HCT116 (cell line): ENCODE results near the gene GPHN. TPM values are rescaled to one million over a fixed set of nuclear protein-coding genes. Genes with fewer than 3 reads are reported as not detected.

Source experiments
- ATAC-seq: fragments of 200-7000 bp; cut with Tn5 transposase; 2 replicates; pipeline ENCODE4 v1.9.1; 2020; ENCODE audit warnings: mild to moderate bottlenecking, moderate library complexity
- BruUV-seq: library from RNA; stranded (reverse); fragments of 400-500 nt; replicated peaks from 2 replicates; lab custom pipeline; 2021; lab: Mats Ljungman, UMichigan
- CTCF ChIA-PET: fragments of 300-600 bp; sonication (Branson Sonifier 250); formaldehyde crosslinking; loops from one replicate; lab custom pipeline; 2021; ENCODE audit warnings: antibody characterized with exemption; lab: Charles Lee
- POLR2A ChIA-PET: fragments of 300-600, 350-600 bp; sonication (Branson Sonifier 250); formaldehyde crosslinking; loops from one replicate; lab custom pipeline; 2021; ENCODE audit warnings: antibody characterized with exemption; lab: Charles Lee
- RAD21 ChIA-PET, 2 experiments: fragments of 300-600 bp; sonication (Branson Sonifier 250); formaldehyde crosslinking; loops; one replicate each; lab custom pipeline; 2023; ENCODE audit warnings: low total read pairs in 2 of 2; ENCODE audit not compliant: uncharacterized antibody in 2 of 2, unreplicated experiment in 2 of 2, low non-redundant PET in 1 of 2; lab: Charles Lee
- DNase-seq: peaks from one replicate; pipeline ENCODE4 v3.0.0-alpha.2; 2010; ENCODE audit warnings: low read depth, low spot score
- H2AFZ ChIP-seq: fragments of 200-600 bp; shearing (Covaris generic), sonication (generic); 2 replicates; pipeline ENCODE4 v1.6.1; 2017; ENCODE audit warnings: low read depth, mixed run types, mixed read lengths, antibody characterized with exemption, low read length; ENCODE audit not compliant: poor library complexity, severe bottlenecking
- H3K27ac ChIP-seq: 2 replicates; pipeline ENCODE4 v1.5.1; 2012; ENCODE audit warnings: low read depth, low read length
- H3K27me3 ChIP-seq: fragments of 200-600 bp; sonication (generic); 2 replicates; pipeline ENCODE4 v1.6.1; 2016; ENCODE audit warnings: mixed run types, low read length, mixed read lengths; ENCODE audit not compliant: insufficient read depth
- H3K36me3 ChIP-seq, 2 experiments: fragments of 200-500 bp in 1 of 2; fragments of 200-600 bp in 1 of 2; sonication (Bioruptor generic) in 1 of 2; sonication (generic) in 1 of 2; 2 replicates each; pipeline versions ENCODE4 v1.5.1 to v1.6.1; 2014 to 2016; ENCODE audit warnings: low read length in 2 of 2, inconsistent platforms in 1 of 2, mixed read lengths in 1 of 2, mixed run types in 1 of 2; ENCODE audit not compliant: insufficient read depth in 2 of 2, control insufficient read depth in 1 of 2
- H3K4me1 ChIP-seq, 2 experiments: fragments of 200-600 bp in 1 of 2; sonication (generic) in 1 of 2; 2 replicates each; pipeline versions ENCODE4 v1.5.1 to v1.6.1; 2012 to 2017; ENCODE audit warnings: low read length in 2 of 2, inconsistent platforms in 1 of 2, mild to moderate bottlenecking in 1 of 2, mixed read lengths in 1 of 2, mixed run types in 1 of 2, moderate library complexity in 1 of 2; ENCODE audit not compliant: insufficient read depth in 2 of 2, control insufficient read depth in 1 of 2
- H3K4me2 ChIP-seq: fragments of 200-600 bp; sonication (generic); 2 replicates; pipeline ENCODE4 v1.6.1; 2017; ENCODE audit warnings: mixed run types, low read length, mixed read lengths
- H3K4me3 ChIP-seq, 2 experiments: fragments of 200-600 bp in 1 of 2; sonication (generic) in 1 of 2; replicated peaks in 1 of 2; 2 replicates each; pipeline ENCODE4 v1.5.1; 2011 to 2016; ENCODE audit warnings: low read length in 2 of 2, control low read depth in 1 of 2, low read depth in 1 of 2, mild to moderate bottlenecking in 1 of 2, mixed read lengths in 1 of 2, mixed run types in 1 of 2
- H3K79me2 ChIP-seq: fragments of 200-600 bp; sonication (generic); 2 replicates; pipeline ENCODE4 v1.6.1; 2017; ENCODE audit warnings: mild to moderate bottlenecking, mixed run types, low read length, moderate library complexity, mixed read lengths; ENCODE audit not compliant: insufficient read depth
- H3K9ac ChIP-seq: fragments of 200-600 bp; sonication (generic); 2 replicates; pipeline ENCODE4 v1.6.1; 2016; ENCODE audit warnings: low read length, mixed read lengths
- H3K9me2 ChIP-seq: fragments of 200-600 bp; sonication (generic), shearing (Covaris generic); 2 replicates; pipeline ENCODE4 v1.6.1; 2017; ENCODE audit warnings: mixed run types, mild to moderate bottlenecking, moderate library complexity; ENCODE audit not compliant: insufficient read depth
- H3K9me3 ChIP-seq, 2 experiments: fragments of 200-500 bp in 1 of 2; fragments of 200-600 bp in 1 of 2; sonication (Bioruptor generic) in 1 of 2; sonication (generic) in 1 of 2; 2 replicates each; pipeline ENCODE4 v1.6.1; 2014 to 2017; ENCODE audit warnings: low read length in 2 of 2, mixed read lengths in 2 of 2, inconsistent platforms in 1 of 2, low read depth in 1 of 2, mild to moderate bottlenecking in 1 of 2, mixed run types in 1 of 2, moderate library complexity in 1 of 2; ENCODE audit not compliant: control insufficient read depth in 1 of 2, insufficient read depth in 1 of 2
- H4K20me1 ChIP-seq: fragments of 200-600 bp; sonication (generic), shearing (Covaris generic); 2 replicates; pipeline ENCODE4 v1.6.1; 2017; ENCODE audit warnings: mixed run types, mild to moderate bottlenecking, moderate library complexity; ENCODE audit not compliant: insufficient read depth
- EGR1 ChIP-seq: IDR thresholded peaks from 2 replicates; pipeline ENCODE4 v1.6.1; 2012; ENCODE audit warnings: low read depth
- FOSL1 ChIP-seq: IDR thresholded peaks from 2 replicates; pipeline ENCODE4 v1.6.1; 2012; ENCODE audit warnings: low read depth
- SP1 ChIP-seq: IDR thresholded peaks from 2 replicates; pipeline ENCODE4 v1.6.1; 2012; ENCODE audit warnings: low read depth
- SRF ChIP-seq: IDR thresholded peaks from 2 replicates; pipeline ENCODE4 v1.6.1; 2012; ENCODE audit warnings: low read depth
- YY1 ChIP-seq: IDR thresholded peaks from 2 replicates; pipeline ENCODE4 v1.6.1; 2011; ENCODE audit warnings: low read length, low read depth, moderate library complexity, mild to moderate bottlenecking; ENCODE audit not compliant: insufficient replicate concordance; ENCODE audit errors: extremely low read depth
- intact Hi-C: fragments of 100-400 bp; cut with micrococcal nuclease; formaldehyde crosslinking; loops from 2 replicates; pipeline ENCODE4 v1.10.0; 2022
- total RNA-seq: library from RNA; stranded (reverse); gene quantifications from one replicate; pipeline ENCODE4 v1.2.1, GENCODE V29; 2021; ENCODE audit not compliant: unreplicated experiment
- TF ChIP-seq, protein P1 (sequence below): IDR thresholded peaks from 2 replicates; pipeline ENCODE4 v1.6.1; 2011; ENCODE audit warnings: mild to moderate bottlenecking, low read length, moderate library complexity; ENCODE audit not compliant: insufficient replicate concordance; ENCODE audit errors: extremely low read depth
- TF ChIP-seq, protein P2 (sequence below), 3 experiments: fragments of 200-600 bp in 1 of 3; sonication (generic) in 1 of 3; IDR thresholded peaks in 2 of 3; conservative IDR thresholded peaks in 1 of 3; 2 replicates each; pipeline ENCODE4 v1.5.1; 2012 to 2017; ENCODE audit warnings: low read depth in 2 of 3, low read length in 2 of 3, antibody characterized with exemption in 1 of 3, borderline replicate concordance in 1 of 3, control low read depth in 1 of 3, mild to moderate bottlenecking in 1 of 3, mixed read lengths in 1 of 3, mixed run types in 1 of 3, moderate library complexity in 1 of 3; ENCODE audit not compliant: insufficient read depth in 1 of 3

Gene GPHN
- total RNA-seq, 1 experiment from 2014 or later = 43.8 TPM

DNA sequence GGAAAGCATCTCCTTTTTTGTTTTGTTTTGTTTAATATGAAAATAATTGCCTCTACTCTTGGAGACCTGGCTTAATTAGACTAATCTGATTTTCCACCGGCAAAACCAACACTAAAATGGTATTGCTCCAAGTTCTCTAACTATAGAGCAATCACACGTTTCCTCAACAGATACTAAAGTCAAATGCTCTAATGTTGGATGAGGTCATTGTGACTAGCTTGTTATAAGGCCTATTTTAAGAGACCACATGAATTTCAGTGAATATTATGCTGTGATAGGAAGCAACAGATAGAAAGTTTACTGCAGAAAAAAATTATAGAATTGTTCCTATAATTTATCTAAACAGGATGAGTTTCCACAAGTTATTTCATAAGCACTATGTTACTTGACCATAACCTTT is 25.1 kb upstream of the GPHN start:
- CTCF ChIA-PET = interaction anchor here (1.6 kb wide), 1 partner anchor 12 kb away, joined by 4 read pairs; no protein-coding TSS in a partner anchor
- no peak overlapping the region for H3K4me3 ChIP-seq
- RAD21 ChIA-PET = no interaction called here
- no peaks in the 10 kb centered on the region for H3K4me1 ChIP-seq
- H4K20me1 ChIP-seq = no peaks in the 10 kb centered on the region
- TF ChIP-seq YY1 (no peak), SP1 (no peak), EGR1 (no peak), FOSL1 (no peak), SRF (no peak)
- TF ChIP-seq, protein P1, sequence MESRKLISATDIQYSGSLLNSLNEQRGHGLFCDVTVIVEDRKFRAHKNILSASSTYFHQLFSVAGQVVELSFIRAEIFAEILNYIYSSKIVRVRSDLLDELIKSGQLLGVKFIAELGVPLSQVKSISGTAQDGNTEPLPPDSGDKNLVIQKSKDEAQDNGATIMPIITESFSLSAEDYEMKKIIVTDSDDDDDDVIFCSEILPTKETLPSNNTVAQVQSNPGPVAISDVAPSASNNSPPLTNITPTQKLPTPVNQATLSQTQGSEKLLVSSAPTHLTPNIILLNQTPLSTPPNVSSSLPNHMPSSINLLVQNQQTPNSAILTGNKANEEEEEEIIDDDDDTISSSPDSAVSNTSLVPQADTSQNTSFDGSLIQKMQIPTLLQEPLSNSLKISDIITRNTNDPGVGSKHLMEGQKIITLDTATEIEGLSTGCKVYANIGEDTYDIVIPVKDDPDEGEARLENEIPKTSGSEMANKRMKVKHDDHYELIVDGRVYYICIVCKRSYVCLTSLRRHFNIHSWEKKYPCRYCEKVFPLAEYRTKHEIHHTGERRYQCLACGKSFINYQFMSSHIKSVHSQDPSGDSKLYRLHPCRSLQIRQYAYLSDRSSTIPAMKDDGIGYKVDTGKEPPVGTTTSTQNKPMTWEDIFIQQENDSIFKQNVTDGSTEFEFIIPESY = no peak
- TF ChIP-seq, protein P2, sequence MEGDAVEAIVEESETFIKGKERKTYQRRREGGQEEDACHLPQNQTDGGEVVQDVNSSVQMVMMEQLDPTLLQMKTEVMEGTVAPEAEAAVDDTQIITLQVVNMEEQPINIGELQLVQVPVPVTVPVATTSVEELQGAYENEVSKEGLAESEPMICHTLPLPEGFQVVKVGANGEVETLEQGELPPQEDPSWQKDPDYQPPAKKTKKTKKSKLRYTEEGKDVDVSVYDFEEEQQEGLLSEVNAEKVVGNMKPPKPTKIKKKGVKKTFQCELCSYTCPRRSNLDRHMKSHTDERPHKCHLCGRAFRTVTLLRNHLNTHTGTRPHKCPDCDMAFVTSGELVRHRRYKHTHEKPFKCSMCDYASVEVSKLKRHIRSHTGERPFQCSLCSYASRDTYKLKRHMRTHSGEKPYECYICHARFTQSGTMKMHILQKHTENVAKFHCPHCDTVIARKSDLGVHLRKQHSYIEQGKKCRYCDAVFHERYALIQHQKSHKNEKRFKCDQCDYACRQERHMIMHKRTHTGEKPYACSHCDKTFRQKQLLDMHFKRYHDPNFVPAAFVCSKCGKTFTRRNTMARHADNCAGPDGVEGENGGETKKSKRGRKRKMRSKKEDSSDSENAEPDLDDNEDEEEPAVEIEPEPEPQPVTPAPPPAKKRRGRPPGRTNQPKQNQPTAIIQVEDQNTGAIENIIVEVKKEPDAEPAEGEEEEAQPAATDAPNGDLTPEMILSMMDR (IDR thresholded peaks at IDR 0.05 in 2 of 3, conservative IDR thresholded peaks at IDR 0.05 in 1 of 3; ENCODE audit: borderline replicate concordance in 1 of 3, insufficient read depth in 1 of 3, low read depth in 2 of 3, low read length in 2 of 3) = no peak
- no peak overlapping the region for H2AFZ ChIP-seq
- POLR2A ChIA-PET = no interaction called here
- intact Hi-C loops = no loop called here
- no peaks in the 10 kb centered on the region for H3K27me3 ChIP-seq
- no peak for DNase-seq
- no peaks in the 10 kb centered on the region for H3K9me3 ChIP-seq
- no peaks in the 10 kb centered on the region for H3K9me2 ChIP-seq
- ATAC-seq = no peak
- no peak overlapping the region for H3K9ac ChIP-seq
- no peaks in the 10 kb centered on the region for H3K79me2 ChIP-seq
- no peak overlapping the region for H3K4me2 ChIP-seq
- no TSS peak for BruUV-seq
- H3K36me3 ChIP-seq = no peaks in the 10 kb centered on the region
- H3K27ac ChIP-seq = no peak overlapping the region
